Renal pelvis (tissue), 4 donors: ENCODE measurements around the gene DAZL. TPM values are rescaled to one million over a fixed set of nuclear protein-coding genes. Genes with fewer than 3 reads are reported as not detected.

ENCODE experiments used
- DNase-seq: peaks from one replicate; pipeline ENCODE4 v3.0.0-alpha.2; 2013
- polyA plus RNA-seq, 3 donors: library from polyadenylated mRNA; unstranded; fragments of 120-200 nt; gene quantifications; one replicate each; pipeline ENCODE4 v1.2.1, GENCODE V29; 2013; ENCODE audit not compliant: insufficient read length in 3 of 3

Gene DAZL
- polyA plus RNA-seq, 3 donors, result not detected

DNA sequence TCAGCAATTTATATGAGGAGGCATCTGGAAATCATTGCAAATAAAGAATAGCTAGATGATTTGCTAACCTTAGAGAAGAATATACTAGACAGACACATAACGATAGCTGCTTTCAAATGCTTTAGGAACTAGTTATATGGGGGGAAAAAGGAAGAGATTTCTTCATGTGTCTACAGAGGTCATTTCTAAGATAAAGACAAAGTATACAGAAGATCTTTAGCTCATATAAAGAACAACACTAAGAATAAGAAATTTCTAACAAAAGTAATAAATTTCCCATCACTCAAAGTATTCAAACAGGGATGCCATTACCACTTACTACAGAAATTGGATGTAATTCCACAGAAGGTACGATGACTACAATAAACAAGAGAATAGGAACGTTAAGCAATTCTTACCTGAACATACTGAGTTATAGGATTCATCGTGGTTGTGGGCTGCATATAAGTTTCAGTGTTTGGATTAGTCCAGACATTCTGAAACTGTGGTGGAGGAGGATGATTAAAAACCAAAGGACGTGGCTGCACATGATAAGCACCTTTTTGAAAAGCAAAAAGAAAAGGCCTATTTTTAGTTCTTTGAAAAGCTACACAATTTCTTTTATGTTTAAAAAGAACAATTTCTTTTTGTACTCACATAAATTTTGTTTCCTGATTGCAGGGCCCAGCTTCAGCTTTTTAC lies 8.7 kb downstream of the DAZL start:
- DNase-seq, result no peak

GRCh38 chr3:16595778-16596177 lies 9.4 kb downstream of the DAZL start:
- no peak for DNase-seq

- no peak for DNase-seq
These were observed 15.2 kb downstream of the DAZL start for GRCh38 chr3:16589867-16590624.

DNA sequence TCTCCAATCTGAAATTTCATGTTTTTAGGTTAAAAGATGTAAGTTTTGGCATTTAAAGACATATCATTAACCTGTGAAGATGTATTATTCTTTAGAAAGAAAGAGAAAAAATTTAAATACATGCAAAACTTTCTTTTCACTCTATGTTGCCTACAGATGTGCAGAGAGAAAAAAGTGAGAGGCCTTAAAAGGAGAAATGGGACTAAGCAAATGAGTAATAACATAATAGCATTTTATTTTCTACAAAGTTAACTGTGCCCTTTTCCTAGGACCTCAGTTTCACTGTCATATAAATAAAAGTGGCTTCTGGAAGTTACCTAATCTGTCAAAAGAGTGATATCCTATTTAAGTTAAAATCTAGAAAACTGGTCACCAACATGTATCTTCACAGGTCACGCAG lies 16.1 kb downstream of the DAZL start:
- DNase-seq, result no peak

- no peak for DNase-seq
These were observed 17.6 kb downstream of the DAZL start for GRCh38 chr3:16587681-16588060.

DNA sequence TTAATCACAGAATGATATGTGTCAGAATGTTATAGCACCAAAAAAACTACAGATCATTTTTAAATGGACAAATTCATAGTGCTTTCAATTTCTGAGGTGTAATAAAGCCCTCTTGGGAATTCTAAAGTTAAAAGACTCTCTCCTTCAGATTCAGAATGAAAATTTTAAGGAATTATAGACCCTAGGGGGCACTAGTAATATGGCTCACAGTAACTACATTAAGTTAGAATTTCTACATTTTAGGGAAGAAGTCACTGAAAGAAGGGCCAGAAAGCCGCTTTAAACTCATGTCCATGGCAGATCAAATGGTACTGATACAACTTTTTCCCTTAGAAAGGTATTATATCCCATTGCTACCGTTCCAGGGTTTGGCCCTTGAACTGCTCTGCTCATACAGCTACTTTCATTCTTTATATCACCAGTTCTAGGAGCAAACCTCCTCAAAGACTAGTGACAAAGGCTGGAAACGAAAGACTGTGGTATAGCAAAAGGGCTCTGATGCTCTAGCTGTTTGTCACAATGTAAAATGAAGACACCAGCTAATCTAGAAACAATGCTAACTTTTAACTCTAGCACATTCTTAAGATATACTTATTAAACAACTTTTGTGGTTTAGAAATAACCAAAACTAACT lies 18.1 kb downstream of the DAZL start:
- DNase-seq, result no peak

DNA sequence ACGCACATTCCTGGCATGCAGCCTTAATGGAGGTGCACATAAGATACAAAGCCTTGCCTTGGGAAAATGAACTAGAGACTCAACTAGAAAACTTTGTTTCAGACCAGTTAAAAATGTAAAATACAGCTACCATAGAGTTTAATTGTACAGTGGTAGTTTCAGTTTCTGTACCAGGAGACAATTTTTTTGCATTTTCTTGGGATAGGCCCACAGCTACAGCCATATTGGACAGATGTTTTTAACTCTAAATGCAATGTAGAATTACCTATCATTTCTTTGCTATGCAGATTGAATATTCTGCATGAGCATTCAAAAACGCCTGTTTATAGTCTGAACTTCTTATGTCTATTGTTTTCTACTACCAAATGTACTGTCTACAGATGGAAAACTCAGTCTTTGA lies 20.3 kb downstream of the DAZL start:
- DNase-seq, result no peak

GRCh38 chr3:16583551-16583950 lies 21.7 kb downstream of the DAZL start:
- DNase-seq, result no peak

GRCh38 chr3:16570113-16570512 lies 35.1 kb downstream of the DAZL start:
- no peak for DNase-seq

- DNase-seq, result no peak
These were observed 36.7 kb downstream of the DAZL start for GRCh38 chr3:16568532-16568931.

DNA sequence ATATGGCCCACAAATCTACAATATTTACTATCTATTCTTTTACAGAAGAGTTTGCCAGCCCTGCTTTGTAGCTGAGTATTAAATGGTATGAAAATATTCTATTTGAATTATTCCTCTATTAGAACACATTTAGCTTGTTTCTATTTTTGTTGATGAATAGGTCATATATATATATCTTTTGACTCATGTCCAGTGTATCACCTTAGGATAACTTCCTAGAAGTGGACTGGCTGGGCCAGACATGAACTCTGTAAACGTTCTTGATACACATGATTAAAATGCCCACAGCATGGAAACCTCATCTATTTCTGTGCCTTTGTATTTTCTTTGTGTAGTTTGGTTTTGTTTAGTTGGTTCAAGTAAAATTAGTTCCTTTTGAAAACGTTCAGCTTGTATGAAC lies 37.1 kb downstream of the DAZL start:
- DNase-seq, result no peak

DNA sequence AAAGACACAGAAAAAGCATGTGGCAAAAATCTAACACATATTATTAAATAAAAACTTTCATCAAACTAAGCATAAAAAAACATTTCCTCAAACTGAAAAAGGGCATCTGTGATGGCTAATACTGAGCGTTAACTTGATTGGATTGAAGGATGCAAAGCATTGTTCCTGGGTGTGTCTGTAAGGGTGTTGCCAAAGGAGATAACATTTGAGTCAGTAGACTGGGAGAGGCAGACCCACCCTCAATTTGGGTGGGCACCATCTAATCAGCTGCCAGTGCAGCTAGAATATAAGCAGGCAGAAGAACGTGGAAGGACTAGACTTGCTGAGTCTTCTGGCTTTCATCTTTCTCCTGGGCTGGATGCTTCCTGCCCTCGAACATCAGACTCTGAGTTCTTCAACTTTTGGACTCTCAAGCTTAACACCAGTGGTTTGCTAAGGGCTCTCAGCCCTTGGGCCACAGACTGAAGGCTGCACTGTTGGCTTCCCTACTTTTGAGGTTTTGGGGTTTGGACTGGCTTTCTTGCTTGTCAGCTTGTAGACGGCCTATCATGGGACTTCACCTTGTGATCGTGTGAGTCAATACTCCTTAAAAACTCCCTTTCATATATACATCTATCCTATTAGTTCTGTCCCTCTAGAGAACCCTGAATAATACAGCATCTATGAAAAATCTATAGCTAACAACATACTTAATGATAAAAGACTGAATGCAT lies 45.4 kb downstream of the DAZL start:
- no peak for DNase-seq

GRCh38 chr3:16554126-16554525 lies 51.1 kb downstream of the DAZL start:
- DNase-seq, result no peak

GRCh38 chr3:16552757-16553156 lies 52.5 kb downstream of the DAZL start:
- DNase-seq, result no peak

DNA sequence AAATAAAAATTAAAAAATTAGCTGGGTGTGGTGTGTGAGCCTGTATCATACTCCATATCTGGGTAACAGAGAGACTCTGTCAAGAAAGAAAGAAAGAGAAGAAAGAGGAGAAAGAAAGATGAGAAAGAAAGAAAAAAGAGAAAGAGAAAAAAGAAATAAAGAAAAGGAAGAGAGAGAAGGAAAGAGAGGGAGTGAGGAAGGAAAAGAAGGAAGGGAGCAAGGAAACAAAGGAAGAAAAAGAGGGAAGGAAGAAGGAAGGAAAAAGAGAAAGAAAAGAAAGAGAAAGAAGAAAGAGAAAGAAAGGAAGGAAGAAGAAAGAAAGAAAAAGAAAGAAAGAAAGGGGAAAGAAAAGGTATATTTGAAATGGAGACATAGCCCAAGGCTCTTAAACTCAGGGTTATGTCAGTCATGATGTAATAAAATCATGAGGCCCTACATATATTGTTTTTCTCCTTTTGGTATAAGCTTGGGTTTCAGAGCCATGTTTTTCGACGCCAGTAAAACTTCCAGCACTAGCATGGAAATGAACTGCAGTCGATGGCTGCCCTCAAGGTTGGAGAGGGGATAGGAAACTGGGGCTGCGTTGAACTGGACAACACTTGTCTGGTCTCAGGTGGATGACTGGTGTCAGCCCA lies 53.8 kb downstream of the DAZL start:
- DNase-seq, result no peak

GRCh38 chr3:16550676-16551341 lies 54.4 kb downstream of the DAZL start:
- peak; percentile 80 for DNase-seq

GRCh38 chr3:16550305-16550675 lies 54.9 kb downstream of the DAZL start:
- no peak for DNase-seq

GRCh38 chr3:16548721-16549120 lies 56.5 kb downstream of the DAZL start:
- no peak for DNase-seq

- DNase-seq, result no peak
These were observed 57.5 kb downstream of the DAZL start for GRCh38 chr3:16547561-16548357.

GRCh38 chr3:16546186-16547010 lies 58.8 kb downstream of the DAZL start:
- no peak for DNase-seq
